ENCODE results near the gene ISCA1.

The ISCA1 gene

DNA sequence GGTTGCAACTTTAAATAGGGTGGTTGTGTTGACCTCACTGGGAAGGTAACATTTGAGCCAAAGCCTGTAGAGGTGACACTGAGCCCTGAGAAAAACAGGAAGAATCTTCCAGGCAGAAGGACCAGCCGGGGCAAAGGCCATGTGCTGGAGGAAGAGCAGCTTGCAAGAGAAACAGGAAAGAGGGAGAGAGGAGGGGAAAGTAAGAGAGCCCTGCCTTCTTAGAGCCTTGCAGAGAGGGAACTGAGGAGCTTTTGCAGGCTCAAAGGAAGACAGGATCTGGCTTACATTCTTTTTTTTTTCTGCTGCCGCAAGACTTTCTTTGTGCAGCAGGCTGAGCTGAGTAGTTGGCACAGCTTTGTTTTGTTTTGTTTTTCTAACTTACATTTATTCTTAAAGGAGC lies 40.3 kb downstream of the ISCA1 start:
- no peak overlapping the region for H3K4me3 ChIP-seq (ENCODE audit: low read depth, low read length)
- TF ChIP-seq, protein P1, sequence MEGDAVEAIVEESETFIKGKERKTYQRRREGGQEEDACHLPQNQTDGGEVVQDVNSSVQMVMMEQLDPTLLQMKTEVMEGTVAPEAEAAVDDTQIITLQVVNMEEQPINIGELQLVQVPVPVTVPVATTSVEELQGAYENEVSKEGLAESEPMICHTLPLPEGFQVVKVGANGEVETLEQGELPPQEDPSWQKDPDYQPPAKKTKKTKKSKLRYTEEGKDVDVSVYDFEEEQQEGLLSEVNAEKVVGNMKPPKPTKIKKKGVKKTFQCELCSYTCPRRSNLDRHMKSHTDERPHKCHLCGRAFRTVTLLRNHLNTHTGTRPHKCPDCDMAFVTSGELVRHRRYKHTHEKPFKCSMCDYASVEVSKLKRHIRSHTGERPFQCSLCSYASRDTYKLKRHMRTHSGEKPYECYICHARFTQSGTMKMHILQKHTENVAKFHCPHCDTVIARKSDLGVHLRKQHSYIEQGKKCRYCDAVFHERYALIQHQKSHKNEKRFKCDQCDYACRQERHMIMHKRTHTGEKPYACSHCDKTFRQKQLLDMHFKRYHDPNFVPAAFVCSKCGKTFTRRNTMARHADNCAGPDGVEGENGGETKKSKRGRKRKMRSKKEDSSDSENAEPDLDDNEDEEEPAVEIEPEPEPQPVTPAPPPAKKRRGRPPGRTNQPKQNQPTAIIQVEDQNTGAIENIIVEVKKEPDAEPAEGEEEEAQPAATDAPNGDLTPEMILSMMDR (IDR thresholded peaks at IDR 0.05; ENCODE audit: borderline replicate concordance, insufficient read depth, low read depth, low read length): no peak

DNA sequence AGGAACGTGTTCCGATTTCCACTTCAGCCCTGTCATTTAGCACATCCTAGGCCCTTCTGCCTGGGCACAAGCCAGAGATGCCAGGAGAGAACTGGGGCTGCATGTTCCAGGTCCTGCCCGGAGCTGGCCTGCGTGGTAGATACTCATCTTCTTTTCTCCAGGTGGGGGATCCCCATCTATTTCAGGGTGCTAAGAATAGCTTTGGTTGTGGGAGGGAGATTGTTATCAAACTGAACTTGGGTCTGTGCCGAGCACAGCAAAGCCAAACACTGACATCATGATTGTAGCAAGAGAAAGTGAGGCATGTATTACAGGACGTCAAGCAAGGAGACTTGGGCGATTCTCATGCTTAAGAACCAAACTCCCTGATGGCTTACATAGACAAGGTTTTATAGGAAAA lies 41.1 kb downstream of the ISCA1 start:
- H3K4me3 ChIP-seq (ENCODE audit: low read depth, low read length): no peak overlapping the region
- TF ChIP-seq, protein P1 (IDR thresholded peaks at IDR 0.05; ENCODE audit: borderline replicate concordance, insufficient read depth, low read depth, low read length): no peak

DNA sequence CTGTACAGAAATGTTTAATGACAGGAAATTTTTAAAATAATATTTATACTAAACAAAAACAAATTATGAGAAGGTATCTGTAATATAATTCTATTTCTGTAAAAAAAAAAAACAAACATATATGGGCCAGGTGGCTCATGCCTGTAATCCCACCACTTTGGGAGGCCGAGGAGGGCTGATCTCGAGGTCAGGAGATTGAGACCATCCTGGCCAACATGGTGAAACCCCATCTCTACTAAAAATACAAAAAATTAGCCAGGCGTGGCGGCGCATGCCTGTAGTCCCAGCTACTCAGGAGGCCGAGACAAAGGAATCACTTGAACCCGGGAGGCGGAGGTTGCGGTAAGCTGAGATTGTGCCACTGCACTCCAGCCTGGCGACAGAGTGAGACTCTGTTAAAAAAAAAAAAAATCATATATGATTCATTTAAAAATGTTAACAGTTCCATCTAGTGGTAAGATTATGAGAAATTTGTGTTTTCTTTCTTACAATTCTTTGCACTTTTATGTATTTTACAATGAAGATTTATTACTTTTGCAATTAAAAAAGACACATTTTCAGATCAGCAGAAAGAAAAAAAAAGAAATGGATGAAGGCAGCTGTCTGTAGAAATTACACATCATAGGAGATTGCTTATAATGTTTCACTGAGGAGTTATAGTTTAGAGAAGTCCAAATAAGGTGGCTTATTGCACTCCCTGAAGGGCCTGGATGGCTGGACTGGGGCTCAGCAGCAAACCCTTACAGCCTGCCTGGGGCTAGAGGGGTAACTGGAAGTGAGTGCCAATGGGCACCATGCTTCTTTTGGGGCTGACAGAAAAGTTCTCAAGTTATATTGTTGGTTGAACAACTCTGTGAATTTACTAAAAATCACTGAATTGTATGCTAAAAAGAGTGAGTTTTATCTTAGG lies 43.2 kb downstream of the ISCA1 start:
- TF ChIP-seq, protein P1 (IDR thresholded peaks at IDR 0.05; ENCODE audit: borderline replicate concordance, insufficient read depth, low read depth, low read length): no peak

DNA sequence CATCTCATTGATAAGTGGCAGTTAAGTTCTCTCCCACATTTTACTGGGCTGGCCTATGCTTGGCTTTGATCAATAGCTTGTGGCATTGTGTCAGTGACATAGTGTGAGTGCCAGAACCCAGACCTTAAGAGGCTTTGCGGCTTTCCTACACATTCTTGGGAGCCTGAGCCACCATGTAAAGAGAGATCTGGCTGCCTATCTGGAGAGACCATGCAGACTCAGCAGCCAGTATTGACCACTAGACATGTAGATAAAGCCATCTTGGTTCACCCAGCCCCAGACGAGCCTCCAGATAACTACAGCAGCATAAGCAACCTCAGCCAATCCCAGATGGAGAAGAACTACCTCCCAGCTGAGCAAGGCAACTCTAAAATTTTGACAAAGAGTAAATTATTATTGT lies 51.5 kb downstream of the ISCA1 start:
- H3K4me3 ChIP-seq (ENCODE audit: low read depth, low read length): no peak overlapping the region
- TF ChIP-seq, protein P1 (IDR thresholded peaks at IDR 0.05; ENCODE audit: borderline replicate concordance, insufficient read depth, low read depth, low read length): no peak

More for the DNA sequence above, 43.2 kb downstream of the ISCA1 start:
- H3K4me3 ChIP-seq (ENCODE audit: low read depth, low read length): no peak overlapping the region

DNA sequence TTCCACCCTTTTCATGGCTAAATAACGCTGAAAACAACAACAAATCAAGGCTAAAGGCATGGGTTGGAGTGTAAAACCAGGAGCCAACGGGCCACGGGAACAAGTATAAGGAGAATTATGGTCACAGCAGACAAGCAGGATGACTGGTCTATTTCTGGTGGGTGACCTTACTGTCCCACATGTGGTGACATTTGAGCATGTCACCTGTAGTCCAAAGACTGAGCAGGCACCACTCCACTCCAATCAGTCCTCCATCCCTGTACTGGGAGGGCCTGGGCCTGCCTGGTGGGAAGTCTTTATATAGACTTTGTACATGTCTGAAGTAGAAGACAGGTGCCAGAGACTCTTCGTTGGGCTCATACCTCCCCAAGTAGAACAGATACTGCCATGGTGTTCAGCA lies 59.7 kb downstream of the ISCA1 start:
- TF ChIP-seq, protein P1 (IDR thresholded peaks at IDR 0.05; ENCODE audit: borderline replicate concordance, insufficient read depth, low read depth, low read length): no peak
- no peak overlapping the region for H3K4me3 ChIP-seq (ENCODE audit: low read depth, low read length)

DNA sequence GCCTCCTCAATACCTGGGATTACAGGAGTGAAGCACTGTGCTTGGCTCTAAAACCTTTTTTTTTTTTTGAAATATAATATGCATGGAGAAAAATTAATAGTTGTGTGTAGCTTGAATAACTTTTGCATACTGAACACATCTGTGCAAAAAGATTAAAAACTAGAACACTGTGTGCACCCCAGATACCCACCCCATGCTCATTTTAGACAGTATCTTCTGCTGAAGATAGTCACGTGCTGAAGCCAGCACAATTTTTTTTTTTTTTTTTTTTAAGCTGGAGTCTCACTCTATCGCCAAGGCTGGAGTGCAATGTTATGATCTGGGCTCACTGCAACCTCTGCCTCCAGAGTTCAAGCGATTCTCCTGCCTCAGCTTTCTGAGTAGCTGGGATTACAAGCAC lies 62.7 kb downstream of the ISCA1 start:
- TF ChIP-seq, protein P1 (IDR thresholded peaks at IDR 0.05; ENCODE audit: borderline replicate concordance, insufficient read depth, low read depth, low read length): no peak

More for the DNA sequence above, 62.7 kb downstream of the ISCA1 start:
- no peak overlapping the region for H3K4me3 ChIP-seq (ENCODE audit: low read depth, low read length)

All from GM12875 (cell line).